Esophagus squamous epithelium (tissue), 5 donors: Measurements from ENCODE around the gene C5orf24. TPM values are rescaled to one million over a fixed set of nuclear protein-coding genes. Genes with fewer than 3 reads are reported as not detected.
"Not testable (repeated sequence)": the region's sequence is repeated elsewhere in the genome, so short reads cannot be mapped to it uniquely, and the experiment has no call there.

Experiments
- DNase-seq: peaks from one replicate; lab custom pipeline; 2025; lab: John Stamatoyannopoulos, UW
- H3K27ac ChIP-seq, 4 donors: fragments of 200-600 bp; sonication (generic); one replicate each; pipeline ENCODE4 v1.5.1; 2016 to 2019; ENCODE audit warnings: mild to moderate bottlenecking in 1 of 4
- H3K27me3 ChIP-seq, 4 donors: fragments of 200-600 bp; sonication (generic); 1 replicate in 3 of 4; 2 replicates in 1 of 4; pipeline versions ENCODE4 v1.5.1 to v1.6.0; 2017 to 2021; ENCODE audit warnings: antibody characterized with exemption in 1 of 4
- H3K36me3 ChIP-seq, 3 donors: fragments of 200-600 bp; sonication (generic); one replicate each; pipeline ENCODE4 v1.5.1; 2016 to 2019
- H3K4me1 ChIP-seq, 3 donors: fragments of 200-600 bp; sonication (generic); one replicate each; pipeline ENCODE4 v1.5.1; 2017 to 2019
- H3K4me3 ChIP-seq, 4 donors: fragments of 200-600 bp; sonication (generic); 1 replicate in 3 of 4; 2 replicates in 1 of 4; pipeline ENCODE4 v1.5.1; 2016 to 2019; ENCODE audit warnings: mild to moderate bottlenecking in 2 of 4, moderate library complexity in 1 of 4
- H3K9me3 ChIP-seq, 3 donors: fragments of 200-600 bp; sonication (generic); one replicate each; pipeline ENCODE4 v1.5.1; 2016 to 2019
- POLR2A ChIP-seq, 4 donors: fragments of 450-650 bp; IDR thresholded peaks; one replicate each; pipeline ENCODE4 v1.6.1; 2017; ENCODE audit warnings: antibody characterized with exemption in 4 of 4, mild to moderate bottlenecking in 4 of 4, moderate library complexity in 3 of 4
- WGBS, 2 donors: methylation state at CpG; one replicate each; pipeline ENCODE4 v1.1.5; 2018; 5-methylcytosine and 5-hydroxymethylcytosine counted together
- intact Hi-C: fragments of 100-400 bp; cut with DNase I; formaldehyde crosslinking; loops from one replicate; pipeline ENCODE4 v1.15.0; 2022
- total RNA-seq, 4 donors: library from RNA; depleted of rRNA; stranded (reverse); fragments of >200 nt; gene quantifications; one replicate each; pipeline ENCODE4 v1.1.0, GENCODE V29; 2016
- TF ChIP-seq, protein P1 (sequence below), 6 experiments: fragments of 450-650 bp in 4 of 6; fragments of 200-600 bp in 2 of 6; sonication (generic) in 2 of 6; IDR thresholded peaks; one replicate each; pipeline ENCODE4 v1.5.1; 2016 to 2019; ENCODE audit warnings: antibody characterized with exemption in 6 of 6, mild to moderate bottlenecking in 4 of 6, moderate library complexity in 4 of 6
- donor health status: DM: yes; HTN: yes; CAD: no.

Gene C5orf24
- total RNA-seq, 4 donors from 2014 or later: 17.9 to 36.2 (median 24.7) TPM

DNA sequence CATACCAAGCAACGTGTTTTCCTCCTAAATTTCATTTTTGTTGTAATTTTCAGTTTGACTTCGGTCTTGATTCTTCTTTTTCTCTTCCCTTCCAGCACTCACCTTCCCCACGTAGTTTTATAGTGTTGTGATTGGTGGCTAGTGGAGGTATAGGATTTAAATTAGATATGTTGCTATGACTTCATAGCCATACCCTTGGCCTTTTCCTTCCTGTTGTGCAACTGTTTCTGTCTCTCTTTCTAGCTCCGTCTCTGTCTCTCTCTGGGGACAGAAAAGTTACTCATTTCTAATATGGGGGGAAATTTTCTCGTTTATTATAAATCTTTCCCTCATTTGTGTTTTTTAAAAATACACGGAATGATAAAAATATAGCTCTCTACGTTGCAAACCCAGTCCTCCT, 20.6 kb upstream of the C5orf24 start:
- H3K36me3 ChIP-seq: peaks cover 0 to 99% (median 23%) of the 10 kb centered on the region in 3 donors
- no peaks in the 10 kb centered on the region for H3K9me3 ChIP-seq
- H3K4me1 ChIP-seq: no peaks in the 10 kb centered on the region
- TF ChIP-seq POLR2A (IDR thresholded peaks at IDR 0.05): no peak
- TF ChIP-seq, protein P1, sequence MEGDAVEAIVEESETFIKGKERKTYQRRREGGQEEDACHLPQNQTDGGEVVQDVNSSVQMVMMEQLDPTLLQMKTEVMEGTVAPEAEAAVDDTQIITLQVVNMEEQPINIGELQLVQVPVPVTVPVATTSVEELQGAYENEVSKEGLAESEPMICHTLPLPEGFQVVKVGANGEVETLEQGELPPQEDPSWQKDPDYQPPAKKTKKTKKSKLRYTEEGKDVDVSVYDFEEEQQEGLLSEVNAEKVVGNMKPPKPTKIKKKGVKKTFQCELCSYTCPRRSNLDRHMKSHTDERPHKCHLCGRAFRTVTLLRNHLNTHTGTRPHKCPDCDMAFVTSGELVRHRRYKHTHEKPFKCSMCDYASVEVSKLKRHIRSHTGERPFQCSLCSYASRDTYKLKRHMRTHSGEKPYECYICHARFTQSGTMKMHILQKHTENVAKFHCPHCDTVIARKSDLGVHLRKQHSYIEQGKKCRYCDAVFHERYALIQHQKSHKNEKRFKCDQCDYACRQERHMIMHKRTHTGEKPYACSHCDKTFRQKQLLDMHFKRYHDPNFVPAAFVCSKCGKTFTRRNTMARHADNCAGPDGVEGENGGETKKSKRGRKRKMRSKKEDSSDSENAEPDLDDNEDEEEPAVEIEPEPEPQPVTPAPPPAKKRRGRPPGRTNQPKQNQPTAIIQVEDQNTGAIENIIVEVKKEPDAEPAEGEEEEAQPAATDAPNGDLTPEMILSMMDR (IDR thresholded peaks at IDR 0.05): no peak
- 74 to 84% methylated on average over 7 of the region's 7 CpGs for WGBS, 2 donors
- H3K4me3 ChIP-seq: no peak overlapping the region
- H3K27me3 ChIP-seq: no peaks in the 10 kb centered on the region
- H3K27ac ChIP-seq: no peak overlapping the region
- DNase-seq: no peak
- intact Hi-C loops: no loop called here

DNA sequence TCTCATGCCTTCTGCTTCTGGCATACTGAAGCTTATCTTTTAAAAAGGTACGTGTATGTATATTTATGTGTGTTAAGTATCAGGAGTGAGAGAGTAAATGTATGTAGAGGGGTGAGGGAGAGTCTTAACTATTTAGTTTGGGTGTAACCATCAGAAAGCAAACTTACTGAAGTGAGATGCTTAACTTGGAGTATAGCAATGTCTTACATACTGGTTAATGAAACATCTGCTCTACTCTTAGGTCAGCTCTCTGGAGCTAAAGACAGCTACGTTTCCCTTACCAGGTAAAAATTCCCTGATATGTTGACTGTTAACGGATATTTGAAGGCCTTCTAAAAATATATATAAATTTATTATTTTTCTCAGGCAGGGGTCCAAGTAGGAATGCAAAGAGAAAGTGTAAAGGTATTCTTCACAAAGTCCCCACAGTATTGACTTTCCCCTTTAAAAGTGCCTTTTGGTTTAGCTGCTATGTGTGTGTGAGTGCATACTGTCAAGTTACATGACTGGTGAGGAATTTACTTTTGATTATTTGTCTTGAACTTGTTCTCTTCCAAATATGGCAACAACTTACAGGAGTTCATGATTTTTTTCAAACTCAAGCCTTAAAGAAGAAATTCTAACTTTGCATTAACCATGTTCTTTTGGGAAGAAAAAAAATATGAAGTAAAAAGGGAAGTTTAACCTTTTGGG, 12.3 kb upstream of the C5orf24 start:
- H3K27ac ChIP-seq: no peak overlapping the region
- DNase-seq: no peak
- peaks cover 0 to 92% (median 0%) of the 10 kb centered on the region in 3 donors for H3K36me3 ChIP-seq

DNA sequence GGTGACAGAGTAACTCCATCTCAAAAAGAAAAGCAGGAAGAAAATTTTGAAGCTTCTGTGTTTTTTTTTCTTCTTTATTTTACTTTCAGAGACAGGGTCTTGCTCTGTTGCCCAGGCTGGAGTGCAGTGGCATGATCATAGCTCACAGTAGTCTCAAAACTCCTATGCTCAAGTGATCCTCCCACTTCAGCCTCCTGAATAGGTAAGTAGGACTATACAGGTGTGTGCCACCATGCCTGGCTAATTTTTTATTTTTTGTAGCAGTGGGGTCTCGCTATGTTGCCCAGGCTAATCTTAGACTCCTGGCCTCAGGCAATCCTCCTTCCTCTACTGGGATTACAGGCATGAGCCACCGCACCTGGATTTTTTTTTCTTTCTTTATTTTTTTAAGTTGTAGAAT, 10.1 kb upstream of the C5orf24 start:
- no peaks in the 10 kb centered on the region for H3K9me3 ChIP-seq
- peaks cover 0 to 93% (median 4%) of the 10 kb centered on the region in 3 donors for H3K36me3 ChIP-seq
- no peak overlapping the region for H3K4me3 ChIP-seq
- TF ChIP-seq, protein P1 (IDR thresholded peaks at IDR 0.05): no peak
- no peak for TF ChIP-seq POLR2A (IDR thresholded peaks at IDR 0.05)
- WGBS, 2 donors: 83 to 97% methylated on average over 2 of the region's 2 CpGs
- H3K27ac ChIP-seq: no peak overlapping the region
- intact Hi-C loops: no loop called here
- no peaks in the 10 kb centered on the region for H3K27me3 ChIP-seq
- H3K4me1 ChIP-seq: no peaks in the 10 kb centered on the region
- no peak for DNase-seq

More for the DNA sequence above, 12.3 kb upstream of the C5orf24 start:
- intact Hi-C loops: no loop called here
- Histone ChIP-seq H3K27me3 (no peaks in the 10 kb centered on the region), H3K9me3 (no peaks in the 10 kb centered on the region), H3K4me3 (no peak overlapping the region), H3K4me1 (no peaks in the 10 kb centered on the region)
- TF ChIP-seq, protein P1 (IDR thresholded peaks at IDR 0.05): no peak
- TF ChIP-seq POLR2A (IDR thresholded peaks at IDR 0.05): no peak
- 75 to 90% methylated on average over 3 of the region's 3 CpGs for WGBS, 2 donors

DNA sequence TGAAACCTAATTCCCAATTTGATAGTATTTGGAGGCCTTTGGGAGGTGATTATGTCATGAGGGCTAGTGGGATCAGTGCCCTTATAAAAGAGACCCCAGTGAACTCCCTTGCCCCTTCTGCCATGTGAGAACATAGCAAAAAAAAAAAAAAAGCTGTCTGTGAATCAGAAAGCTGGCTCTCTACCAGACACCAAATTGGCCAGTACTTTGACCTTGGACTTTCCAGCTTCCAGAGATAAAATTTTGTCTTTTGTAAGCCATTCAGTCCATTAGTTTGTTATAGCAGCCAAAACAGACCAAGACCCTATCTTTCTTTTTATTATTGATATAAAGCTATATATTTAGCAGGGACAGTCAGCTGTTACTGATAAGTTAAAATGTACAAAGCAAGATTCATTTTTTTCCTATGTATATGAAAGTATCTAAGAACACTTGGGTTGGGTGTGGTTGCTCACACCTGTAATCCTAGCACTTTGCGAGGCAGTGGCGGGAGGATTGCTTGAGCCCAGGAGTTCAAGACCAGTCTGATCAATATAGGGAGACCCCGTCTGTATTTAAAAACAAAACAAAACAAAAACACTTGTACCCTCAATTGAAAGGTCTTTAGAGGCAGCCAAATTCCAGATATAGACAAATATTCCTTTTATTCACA, 8.1 kb upstream of the C5orf24 start:
- Histone ChIP-seq H3K36me3 (peaks cover 0 to 85% (median 4%) of the 10 kb centered on the region in 3 donors), H3K27ac (no peak overlapping the region), H3K27me3 (no peaks in the 10 kb centered on the region), H3K9me3 (no peaks in the 10 kb centered on the region), H3K4me1 (no peaks in the 10 kb centered on the region), H3K4me3 (no peak overlapping the region)
- 87 to 92% methylated on average over 3 of the region's 3 CpGs for WGBS, 2 donors
- DNase-seq: no peak
- no peak for TF ChIP-seq POLR2A (IDR thresholded peaks at IDR 0.05)
- TF ChIP-seq, protein P1 (IDR thresholded peaks at IDR 0.05): no peak
- intact Hi-C loops: no loop called here

DNA sequence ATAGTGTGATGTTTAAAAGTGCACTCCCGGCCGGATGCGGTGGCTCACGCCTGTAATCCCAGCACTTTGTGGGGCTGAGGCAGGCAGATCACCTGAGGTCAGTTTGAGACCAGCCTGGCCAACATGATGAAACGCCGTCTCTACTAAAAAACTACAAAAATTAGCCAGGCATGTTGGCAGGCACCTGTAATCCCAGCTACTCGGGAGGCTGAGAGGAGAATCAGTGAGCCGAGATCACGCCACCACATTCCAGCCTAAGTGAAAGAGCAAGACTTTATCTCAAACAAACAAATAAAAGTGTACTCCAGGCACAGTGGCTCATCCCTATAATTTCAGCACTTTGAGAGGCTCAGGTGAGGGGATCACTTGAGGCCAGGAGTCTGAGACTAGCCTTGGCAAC, 7.4 kb upstream of the C5orf24 start:
- H3K9me3 ChIP-seq, H3K4me1 ChIP-seq, H3K27me3 ChIP-seq, H3K27ac ChIP-seq, H3K4me3 ChIP-seq, DNase-seq, intact Hi-C loops: not testable (repeated sequence)
- H3K36me3 ChIP-seq: peaks cover 0 to 78% (median 4%) of the 10 kb centered on the region in 3 donors
- WGBS, 2 donors: 93 to 95% methylated on average over 8 to 9 of the region's 9 CpGs
